Hematopoietic multipotent progenitor cell (in vitro differentiated cells): Measurements from ENCODE around the gene TRIM71. TPM values are rescaled to one million over a fixed set of nuclear protein-coding genes. Genes with fewer than 3 reads are reported as not detected.
A peak's percentile ranks its signal among the peaks of the same experiment; 100 is the strongest.
"Not testable (repeated sequence)": the region's sequence is repeated elsewhere in the genome, so short reads cannot be mapped to it uniquely, and the experiment has no call there.

Experiments
- DNase-seq, 3 donors: peaks; one replicate each; pipeline ENCODE4 v3.0.0-alpha.2; 2011 to 2015; ENCODE audit warnings: low read depth in 2 of 3, low spot score in 2 of 3
- total RNA-seq: library from RNA; depleted of rRNA; stranded (reverse); fragments of >200 nt; gene quantifications from one replicate; pipeline ENCODE4 v1.2.3, GENCODE V29; 2012

The TRIM71 gene
- total RNA-seq, 1 donor, result 0.81 TPM

DNA sequence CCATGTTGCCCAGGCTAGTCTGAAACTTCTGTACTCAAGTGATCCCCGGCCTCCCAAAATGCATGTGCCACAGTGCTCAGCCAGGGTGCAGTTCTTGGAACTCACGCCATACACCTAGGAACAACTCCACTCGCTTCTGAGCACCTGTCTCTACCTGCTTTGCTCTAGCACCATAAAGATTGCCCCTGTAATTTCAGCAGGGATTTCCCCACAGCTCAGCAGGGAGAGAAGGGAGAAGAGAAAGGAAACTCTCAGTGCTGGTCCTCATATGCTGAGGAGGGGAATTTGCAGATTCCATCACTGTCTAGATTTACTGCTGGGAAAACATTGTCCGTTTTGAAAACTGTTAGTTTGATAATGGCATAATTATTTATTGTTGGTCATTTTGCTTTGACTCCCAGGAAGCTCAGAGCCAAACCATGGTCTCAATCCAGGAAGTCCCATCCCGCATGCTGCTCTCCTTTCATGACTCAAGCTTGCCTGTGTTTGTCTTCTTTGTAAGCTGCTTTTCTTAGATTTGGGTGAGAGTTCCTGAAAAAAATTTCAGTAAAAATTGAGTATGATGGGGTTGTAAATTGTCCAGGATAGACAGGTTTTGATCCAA is 24.2 kb downstream of the TRIM71 start:
- no peak for DNase-seq

DNA sequence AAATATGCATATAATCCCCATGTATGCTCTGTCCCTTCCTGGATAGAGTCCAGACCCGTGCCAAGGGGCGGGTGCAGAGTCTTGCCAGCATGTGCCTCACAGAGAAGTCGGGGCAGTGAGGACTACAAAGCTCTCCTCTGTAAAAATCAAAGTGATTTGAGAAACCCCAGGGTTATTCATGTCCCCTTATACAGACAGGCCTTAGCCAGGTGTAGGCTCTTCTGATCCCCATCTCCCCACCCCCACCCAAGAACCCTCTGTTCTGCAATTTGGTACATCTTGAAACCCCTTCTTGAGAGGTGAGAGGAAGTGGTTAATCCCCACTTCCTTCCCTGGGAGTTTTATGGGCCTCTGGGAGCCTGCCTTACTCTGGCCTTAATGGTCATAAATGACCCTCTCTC is 24.7 kb downstream of the TRIM71 start:
- DNase-seq, result peak in 2 of 3 donors; percentile 29 to 36

DNA sequence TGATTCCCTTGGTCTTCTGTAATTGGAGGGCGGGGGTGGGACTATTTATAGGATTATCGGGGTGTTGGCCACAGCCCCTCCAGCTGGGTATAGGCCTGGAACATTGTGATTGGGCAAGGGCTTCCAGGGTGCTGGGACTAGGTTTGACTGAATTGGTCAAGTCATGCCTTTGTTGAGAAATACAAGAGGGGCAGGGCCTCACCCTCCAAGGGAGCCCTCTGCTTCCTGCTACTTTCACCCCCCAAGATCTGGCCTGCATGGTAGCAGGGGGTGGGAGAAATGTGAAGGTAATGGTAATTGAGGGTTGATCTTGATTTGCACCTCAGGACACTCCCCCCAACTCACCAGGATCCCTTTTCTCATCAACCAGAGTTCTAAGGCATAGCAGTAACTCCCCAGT is 25.2 kb downstream of the TRIM71 start:
- peak in 1 of 3 donors; percentile 7 for DNase-seq

DNA sequence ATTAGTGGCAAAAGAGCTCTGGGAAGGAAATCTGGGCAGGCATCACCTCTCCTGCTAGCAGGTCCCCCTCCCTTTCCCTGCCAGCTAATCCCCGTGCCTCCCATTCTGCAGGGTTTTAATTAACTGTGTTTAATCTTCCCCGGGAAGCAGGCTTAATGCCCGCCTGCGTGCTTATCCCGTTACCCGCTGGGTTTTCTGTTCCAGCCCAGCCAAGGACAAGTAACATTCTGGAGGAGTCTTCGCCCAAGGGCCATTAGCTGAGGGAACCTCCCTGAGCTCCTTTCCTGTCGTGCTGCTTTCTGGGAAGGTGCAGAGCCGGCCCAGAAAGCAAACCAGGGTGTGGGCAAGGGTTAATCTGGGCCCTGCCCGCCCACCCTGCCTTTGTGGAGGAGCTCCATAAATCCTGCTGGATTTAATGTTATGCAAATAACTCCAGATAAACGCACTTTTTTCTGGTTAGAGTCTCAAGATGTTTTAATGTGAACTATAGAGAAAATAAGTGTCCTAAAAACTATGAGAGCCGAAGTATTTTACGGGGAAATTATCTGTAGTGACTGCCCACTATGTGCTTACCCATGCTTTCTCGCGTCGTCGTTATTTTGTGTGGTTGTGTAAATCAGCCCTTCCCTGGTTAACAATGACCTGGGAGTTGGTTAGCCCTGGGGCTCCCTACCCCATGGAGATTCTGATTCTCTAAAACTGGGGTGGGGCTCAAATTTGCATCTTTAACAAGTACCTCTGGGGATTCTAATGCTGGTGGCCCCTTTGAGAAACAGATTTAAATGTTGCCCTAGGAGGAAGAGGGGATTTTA is 25.9 kb downstream of the TRIM71 start:
- DNase-seq, result no peak

DNA sequence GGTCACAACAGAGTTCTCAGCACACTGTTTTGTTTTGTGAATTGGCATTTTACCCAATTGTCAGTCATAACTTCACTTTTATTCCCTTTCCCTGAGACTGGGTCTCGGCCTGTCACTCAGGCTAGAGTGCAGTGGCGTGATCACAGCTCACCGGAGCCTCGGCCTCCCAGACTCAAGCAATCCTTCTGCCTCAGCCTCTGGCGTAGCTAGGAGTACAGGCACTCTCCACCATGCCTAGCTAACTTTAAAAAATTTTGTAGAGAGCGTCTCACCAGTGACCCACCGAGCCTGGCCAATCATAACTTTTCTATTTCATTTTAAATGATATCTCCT is 26.5 kb downstream of the TRIM71 start:
- no peak for DNase-seq

DNA sequence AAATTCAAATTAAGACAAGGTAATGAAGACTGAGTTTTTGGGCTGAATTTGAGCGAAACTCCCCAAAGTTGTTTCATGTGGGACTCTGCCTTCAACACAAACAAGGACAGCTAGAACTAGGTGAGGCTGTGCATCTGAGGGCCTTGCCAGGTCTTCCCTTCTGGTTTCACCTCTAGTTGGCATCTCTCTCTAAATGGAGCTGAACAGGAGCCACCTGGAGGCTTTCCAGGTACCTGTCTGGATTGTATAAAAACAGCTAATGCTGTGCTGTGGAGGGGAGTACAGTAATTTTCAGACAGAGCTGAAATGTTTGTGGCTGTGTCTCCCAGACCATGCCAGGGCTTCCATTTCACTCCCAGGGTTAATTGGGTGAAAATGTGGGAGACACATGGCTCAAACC is 27.1 kb downstream of the TRIM71 start:
- no peak for DNase-seq

DNA sequence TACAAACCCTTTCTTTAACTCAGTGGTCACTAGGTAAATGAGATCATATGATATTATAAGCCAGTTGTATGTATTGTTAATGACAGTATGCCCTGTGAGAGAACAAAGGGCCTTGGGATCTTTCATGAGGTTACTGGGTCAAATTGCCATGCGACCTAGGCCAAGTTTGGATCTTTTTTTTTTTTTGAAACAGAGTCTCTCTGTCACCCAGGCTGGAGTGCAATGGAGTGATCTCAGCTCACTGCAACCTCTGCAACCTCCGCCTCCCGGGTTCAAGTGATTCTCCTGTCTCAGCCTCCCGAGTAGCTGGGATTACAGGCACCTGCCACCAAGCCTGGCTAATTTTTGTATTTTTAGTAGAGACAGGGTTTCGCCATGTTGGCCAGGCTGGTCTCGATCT is 27.7 kb downstream of the TRIM71 start:
- not testable (repeated sequence) for DNase-seq

DNA sequence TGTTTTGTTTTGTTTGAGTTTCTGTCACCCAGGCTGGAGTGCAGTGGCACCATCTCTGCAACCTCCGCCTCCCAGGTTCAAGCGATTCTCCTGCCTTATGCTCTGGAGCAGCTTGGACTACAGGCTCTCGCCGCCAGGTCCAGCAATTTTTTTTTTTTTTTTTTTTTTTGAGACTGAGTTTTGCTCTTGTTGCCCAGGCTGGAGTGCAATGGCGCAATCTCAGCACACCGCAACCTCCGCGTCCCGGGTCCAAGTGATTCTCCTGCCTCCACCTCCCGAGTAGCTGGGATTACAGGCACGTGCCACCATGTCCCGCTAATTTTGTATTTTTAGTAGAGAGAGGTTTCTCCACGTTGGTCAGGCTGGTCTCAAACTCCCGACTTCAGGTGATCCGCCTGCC is 29.2 kb downstream of the TRIM71 start:
- DNase-seq, result not testable (repeated sequence)

DNA sequence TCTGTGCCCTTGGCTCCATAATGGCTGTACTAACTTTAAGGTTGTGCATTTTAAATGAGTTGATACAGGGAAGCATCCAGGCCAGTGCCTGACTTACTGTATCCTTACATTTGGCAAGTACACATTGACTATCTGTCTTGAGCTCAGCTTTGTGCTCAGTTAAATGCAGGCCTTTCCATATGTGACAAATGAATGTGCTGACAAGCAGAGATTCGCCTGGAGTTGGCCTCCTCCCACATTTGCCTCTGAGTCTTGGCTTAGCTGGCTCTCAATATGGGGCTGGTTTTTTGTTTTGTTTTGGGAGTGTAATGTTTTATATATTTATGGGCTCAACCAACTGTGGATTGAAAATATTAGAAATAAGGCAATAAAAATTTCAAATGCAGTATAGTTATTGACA is 29.7 kb downstream of the TRIM71 start:
- DNase-seq, result no peak

DNA sequence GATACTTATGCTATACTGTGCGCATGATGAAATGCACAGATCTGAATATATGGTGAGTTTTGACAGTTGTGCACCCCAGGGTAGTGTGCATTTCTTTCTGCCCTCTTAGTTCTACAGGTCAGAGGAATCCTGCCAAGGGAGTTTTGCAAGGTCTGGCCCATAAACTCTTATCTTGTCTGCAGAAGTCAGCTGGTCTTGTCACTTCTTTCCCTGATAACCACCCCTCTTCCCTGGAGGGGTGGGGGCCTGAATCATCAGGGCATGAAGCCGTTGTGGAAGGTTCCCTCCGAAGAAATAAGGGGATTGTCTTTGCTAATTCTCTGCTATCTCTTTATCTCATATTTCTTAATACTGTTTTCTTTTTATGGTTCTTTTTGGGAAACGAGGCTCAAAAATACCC is 30.4 kb downstream of the TRIM71 start:
- DNase-seq, result no peak

DNA sequence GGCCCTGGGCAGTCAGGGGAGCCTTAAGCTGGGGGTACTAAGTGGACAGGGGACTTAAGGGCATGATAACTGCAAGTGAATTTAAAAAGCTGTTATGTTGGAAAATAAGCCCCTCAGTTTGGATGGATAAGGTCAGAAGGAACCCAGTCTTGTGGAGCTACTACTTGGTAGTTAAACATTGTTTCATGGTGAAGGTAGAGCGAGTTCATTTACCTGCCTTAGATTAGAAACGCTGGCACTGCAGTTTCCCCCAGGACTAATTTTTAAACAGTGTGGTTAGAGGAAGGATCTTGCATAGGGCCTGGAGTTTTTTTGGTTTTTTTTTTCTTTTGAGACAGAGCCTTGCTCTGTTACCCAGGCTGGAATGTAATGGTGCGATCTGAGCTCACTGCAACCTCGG is 31.2 kb downstream of the TRIM71 start:
- DNase-seq, result no peak

DNA sequence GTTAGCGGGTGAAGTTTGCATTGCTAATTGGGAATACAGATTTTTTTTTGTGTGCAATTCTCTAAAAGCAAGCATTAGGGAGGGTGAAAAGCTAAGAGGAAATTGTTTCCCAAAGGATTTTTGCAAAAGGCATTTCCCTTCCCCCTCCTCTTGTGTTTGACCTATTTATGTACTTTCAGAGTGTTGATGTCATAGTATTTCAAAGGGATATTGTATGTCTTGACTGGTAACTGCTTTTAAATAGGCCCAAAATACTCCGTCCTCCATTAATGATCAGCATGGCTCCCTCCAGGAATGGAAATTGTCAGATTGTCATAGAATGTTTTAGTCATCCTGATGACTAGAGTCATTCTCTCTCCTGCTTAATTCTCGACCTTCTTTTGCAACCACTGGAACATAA is 32.4 kb downstream of the TRIM71 start:
- DNase-seq, result no peak

DNA sequence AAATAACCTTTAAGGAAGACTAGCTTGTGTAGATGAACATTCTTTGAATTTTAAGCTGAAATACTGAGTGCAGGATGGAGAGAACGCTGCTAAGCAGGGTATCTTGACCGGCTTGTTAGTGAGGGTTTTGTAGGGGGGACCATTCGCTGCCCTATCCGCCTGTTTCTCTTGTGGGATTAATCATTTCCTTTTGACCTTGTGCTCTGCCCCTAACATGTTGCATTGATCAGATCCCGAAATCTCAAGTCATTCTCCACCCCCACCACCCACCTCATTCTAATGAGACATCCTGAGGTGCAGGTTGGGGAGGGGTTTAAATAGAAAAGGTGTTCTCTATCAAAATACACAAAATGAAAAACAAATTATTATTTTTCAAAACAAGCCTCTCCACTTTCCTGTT is 32.8 kb downstream of the TRIM71 start:
- no peak for DNase-seq

DNA sequence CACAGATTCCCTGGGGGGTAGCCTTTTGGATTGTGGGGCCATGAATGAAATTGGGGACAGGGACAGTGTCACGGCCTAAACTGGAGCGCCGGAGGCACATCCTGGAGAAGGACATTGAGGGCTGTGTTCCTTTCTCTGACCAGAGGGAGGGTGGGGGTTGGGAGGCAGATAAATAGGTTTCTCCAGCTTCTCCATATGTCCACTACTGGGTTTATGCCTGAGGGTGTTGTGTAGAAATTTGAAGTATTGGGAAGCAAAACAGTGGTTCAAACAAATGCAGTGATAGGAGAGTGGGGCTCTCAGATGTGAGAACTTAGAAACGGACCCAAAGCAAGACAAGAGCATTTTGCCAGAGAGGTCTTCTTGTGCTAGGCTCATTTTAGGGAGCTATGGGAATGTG is 34.3 kb downstream of the TRIM71 start:
- no peak for DNase-seq

DNA sequence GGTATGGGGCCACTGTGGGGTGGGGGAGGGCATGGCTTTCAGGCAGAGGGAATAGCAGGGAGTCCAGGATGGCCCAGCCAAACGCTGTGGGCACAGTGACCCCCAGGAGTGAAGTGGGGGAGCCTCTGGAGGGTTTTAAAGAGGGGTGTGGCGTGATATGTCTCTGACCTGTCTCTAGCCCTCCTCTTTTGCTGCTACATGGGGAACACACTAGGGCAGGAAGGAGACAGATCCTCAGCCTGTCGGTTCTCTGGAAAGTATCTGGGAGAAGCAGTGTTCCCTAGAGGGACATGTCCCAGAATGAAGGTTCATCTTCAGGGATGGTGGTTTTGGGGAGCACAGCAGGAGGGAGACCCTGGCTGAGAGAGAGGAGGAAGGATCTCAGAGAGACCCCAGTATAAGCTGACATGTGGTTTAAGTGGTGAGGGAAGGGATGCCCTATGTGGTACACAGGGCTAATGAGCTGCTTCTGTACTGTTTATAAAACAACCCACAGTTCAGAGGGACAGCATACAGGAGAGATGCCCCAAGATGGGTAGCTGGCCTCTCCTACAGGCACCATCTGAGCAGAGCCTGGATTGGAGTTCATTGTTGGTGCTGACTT is 37.7 kb downstream of the TRIM71 start:
- DNase-seq, result no peak

DNA sequence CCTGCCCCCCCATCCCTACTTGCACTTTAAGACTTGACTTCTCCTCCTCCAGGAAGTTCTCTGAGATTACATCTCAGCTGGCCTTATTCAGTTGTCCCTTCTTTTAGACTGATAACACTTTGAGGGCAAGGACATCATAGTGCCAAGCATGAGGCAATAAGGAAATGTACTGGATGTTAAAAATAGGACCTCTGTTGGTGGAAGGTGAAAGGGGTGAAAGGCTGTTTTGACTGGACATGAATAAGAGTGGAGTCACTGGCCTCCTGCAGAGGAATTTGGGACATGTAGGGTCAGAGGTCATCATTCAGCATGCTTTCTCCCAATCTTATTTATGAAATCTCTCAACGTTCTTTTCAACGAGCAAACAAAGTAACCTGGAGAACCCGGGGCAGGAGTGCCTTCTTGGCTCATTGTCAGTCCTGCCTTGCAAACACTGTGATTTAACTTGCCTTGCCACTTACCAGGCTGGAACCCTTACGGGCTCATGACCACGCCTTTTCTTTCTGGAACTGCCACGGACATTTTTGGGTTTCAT is 38.6 kb downstream of the TRIM71 start:
- DNase-seq, result no peak

DNA sequence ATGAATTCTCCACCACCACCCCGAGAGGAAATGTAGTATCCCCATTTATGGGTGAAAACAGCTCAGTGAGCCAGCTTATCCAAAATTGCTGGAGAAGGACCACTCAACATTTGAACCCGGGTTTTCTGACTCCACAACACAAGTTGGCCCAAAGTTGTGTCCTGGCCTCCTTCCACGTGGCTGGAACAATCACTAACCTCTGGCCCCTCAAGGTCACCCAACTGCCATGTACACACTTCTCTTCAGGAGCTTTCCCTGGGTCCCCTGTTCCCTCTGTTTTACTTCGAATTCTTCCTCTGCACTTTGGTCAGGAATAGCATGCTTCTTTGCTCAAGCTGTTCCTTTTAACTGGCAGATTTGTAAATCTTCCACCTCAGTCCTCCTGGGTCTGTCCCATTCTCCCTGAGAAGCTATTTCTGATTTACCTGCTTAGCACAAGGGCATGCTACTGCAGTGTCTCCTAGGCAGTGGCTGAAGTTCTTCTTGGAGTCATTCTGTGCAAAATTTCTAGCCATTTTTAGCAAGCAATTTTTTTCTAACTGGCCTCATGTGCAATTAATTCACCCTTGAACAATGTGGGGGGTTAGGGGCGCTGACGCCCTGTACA is 39.2 kb downstream of the TRIM71 start:
- DNase-seq, result no peak

DNA sequence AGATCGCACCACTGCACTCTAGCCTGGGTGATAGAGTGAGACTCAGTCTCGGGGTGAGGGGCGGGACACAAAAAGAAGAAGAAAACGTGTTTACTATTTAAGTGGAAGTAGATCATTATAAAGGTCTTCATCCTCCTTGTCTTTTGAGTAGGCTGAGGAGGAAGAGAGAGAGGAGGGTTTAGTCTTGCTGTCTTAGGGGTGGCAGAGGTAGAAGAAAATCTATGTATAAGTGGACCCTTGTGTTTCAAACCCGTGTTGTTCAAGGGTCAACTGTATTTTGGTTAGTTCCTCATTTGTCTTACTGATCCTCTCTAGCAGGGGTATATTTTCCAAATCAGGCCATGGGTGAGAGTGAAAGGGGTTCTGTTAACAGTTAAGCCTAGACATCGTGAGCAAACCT is 40.1 kb downstream of the TRIM71 start:
- DNase-seq, result no peak

DNA sequence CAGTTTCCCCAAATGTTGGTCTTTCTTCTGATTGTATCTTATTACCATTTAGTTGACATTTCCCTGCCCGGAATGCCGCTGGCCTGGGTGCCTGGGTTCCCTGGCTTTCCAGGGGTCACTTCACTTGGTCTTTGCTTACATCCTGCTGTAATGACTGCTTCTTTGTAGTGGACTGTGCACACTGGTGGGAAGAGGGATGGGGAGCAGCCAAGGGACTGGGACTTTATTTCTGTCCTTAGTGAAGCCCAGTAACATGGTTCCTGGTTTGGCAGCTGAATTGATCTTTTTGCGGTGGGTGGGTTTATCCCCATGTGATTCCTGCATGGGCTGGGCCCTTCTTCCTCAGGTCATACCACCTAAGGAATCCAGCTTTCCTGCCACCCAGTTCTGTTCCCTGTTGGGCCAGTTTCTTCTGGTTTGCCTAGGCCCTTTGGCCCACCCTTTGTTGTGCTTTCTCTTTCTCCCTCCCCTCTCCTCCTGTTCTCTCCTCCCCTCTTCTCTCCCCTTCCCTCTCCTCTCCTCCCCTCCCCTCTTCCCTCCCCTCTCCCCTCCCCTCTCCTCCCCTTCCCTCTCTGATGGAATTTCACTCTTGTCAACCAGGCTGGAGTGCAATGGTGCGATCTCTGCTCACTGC is 41.9 kb downstream of the TRIM71 start:
- no peak for DNase-seq

DNA sequence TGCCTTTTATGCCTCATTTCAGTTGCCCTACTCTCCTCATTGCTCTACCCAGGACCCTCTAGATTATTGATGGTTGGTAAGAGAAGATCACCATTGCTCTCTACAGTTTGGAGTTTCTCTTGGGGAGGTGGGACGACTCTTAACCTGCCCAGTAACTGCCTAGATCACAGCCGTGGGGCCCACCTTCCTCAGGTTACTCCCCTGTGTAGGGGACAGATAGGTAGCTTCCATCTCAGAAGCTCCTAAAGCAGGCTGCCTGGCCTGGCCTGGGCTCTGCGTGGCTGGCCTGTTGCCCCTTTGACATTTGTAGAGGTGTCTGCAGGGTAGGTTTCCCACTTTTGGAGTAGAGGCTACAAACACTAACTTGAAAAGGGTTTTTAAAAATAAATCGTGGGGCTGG is 42.7 kb downstream of the TRIM71 start:
- no peak for DNase-seq

DNA sequence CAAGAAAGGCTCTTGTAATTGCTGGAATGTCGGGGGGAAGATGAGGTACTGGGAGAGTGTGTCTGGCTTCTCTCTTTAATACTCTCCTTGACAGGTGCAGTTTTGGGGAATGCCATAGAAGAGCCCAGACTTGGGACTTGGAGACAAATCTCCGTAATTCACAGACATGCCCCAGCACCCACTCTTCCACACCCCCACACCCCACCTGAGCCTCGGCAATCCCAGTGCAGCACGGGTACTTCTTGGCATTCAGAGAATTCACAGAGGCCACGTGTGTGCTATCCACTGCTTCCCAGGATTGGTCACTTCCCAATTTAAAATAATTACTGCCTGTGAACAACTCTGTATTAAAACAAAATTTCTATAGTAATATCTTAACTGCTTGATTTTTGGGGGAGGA is 43.9 kb downstream of the TRIM71 start:
- no peak for DNase-seq
